ENCODE data around the gene IMMP2L. TPM values are rescaled to one million over a fixed set of nuclear protein-coding genes. Genes with fewer than 3 reads are reported as not detected.

Gene IMMP2L
- total and polyA plus RNA-seq, 2 of the 8 experiments (the other 6 are each of a cell fraction or from before 2014, with no cell fraction given): 2.3 to 10.1 TPM

DNA sequence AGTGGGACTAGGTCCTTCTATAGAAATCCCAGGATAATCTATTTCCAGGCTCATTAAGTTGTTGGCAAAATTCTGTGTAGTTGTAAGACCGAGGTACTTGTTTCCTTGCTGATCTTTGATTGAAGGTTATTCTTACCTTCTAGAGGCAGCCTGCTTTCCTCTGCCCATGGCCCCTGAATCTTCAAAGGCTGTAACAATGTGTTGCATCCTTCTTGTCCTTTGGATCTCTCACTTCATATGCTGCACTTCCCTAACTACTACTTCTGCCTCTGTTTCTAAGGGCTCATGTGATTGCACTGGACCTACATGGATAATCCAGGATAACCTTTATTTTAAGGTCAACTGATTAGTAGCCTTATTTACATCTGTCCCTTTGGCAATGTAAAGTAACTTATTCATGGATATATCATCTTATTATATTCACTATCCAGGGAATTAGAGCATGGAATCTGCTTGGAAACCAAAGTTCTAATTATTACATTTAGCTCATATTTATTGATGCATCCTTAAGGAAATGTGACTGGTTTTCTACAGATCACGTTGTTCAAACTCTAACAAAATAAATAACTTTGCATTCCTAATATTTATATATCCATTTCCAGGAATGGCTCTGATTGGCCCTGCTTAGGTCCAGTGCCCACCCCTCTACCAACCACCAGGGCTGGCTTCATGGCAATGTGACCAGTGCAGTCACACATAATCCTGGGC, 85.6 kb downstream of the IMMP2L start:
- Histone ChIP-seq H3K79me2 (ENCODE audit: control insufficient read depth in 1 of 2, insufficient read depth in 2 of 2, low read length in 2 of 2) (no peaks in the 10 kb centered on the region), H3K4me3 (ENCODE audit: extremely low read depth in 1 of 4, insufficient read depth in 2 of 4, low read depth in 3 of 4, low read length in 4 of 4) (no peak overlapping the region)
- CTCF ChIA-PET (ENCODE audit: partially characterized antibody): no interaction called here
- TF ChIP-seq TCF12 (IDR thresholded peaks at IDR 0.05; ENCODE audit: low read depth, low read length) (no peak), ZNF274 (IDR thresholded peaks at IDR 0.05; ENCODE audit: borderline replicate concordance, extremely low read depth, low read length) (no peak), EZH2 (IDR thresholded peaks at IDR 0.05; ENCODE audit: low read depth, low read length, severe bottlenecking) (no peak), SP1 (IDR thresholded peaks at IDR 0.05; ENCODE audit: low read depth, low read length) (no peak), GABPA (IDR thresholded peaks at IDR 0.05; ENCODE audit: borderline replicate concordance, insufficient read depth, low read length) (no peak)
- TF ChIP-seq, protein P1, sequence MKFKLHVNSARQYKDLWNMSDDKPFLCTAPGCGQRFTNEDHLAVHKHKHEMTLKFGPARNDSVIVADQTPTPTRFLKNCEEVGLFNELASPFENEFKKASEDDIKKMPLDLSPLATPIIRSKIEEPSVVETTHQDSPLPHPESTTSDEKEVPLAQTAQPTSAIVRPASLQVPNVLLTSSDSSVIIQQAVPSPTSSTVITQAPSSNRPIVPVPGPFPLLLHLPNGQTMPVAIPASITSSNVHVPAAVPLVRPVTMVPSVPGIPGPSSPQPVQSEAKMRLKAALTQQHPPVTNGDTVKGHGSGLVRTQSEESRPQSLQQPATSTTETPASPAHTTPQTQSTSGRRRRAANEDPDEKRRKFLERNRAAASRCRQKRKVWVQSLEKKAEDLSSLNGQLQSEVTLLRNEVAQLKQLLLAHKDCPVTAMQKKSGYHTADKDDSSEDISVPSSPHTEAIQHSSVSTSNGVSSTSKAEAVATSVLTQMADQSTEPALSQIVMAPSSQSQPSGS (IDR thresholded peaks at IDR 0.05; ENCODE audit: low read length): no peak

More for the DNA sequence above, 85.6 kb downstream of the IMMP2L start:
- no peak overlapping the region for H3K9ac ChIP-seq (replicated peaks in 1 of 4; ENCODE audit: extremely low read depth in 1 of 4, low read depth in 3 of 4, low read length in 3 of 4)
- no peak overlapping the region for H2BK5ac ChIP-seq (ENCODE audit: low read depth, low read length)
- H4K5ac ChIP-seq (ENCODE audit: insufficient read length, low read depth, low read length): no peak overlapping the region
- no peaks in the 10 kb centered on the region for H3K9me3 ChIP-seq (ENCODE audit: insufficient read depth in 2 of 2, low read depth in 1 of 2, low read length in 1 of 2)
- no peak overlapping the region for H3K56ac ChIP-seq (replicated peaks; ENCODE audit: insufficient read length, low read depth, low read length)
- no peak overlapping the region for H2AK5ac ChIP-seq (ENCODE audit: low read depth, low read length)
- H3K27ac ChIP-seq (ENCODE audit: low read depth, low read length): no peak overlapping the region
- no peak for FAIRE-seq
- H2BK15ac ChIP-seq (ENCODE audit: low read length): no peak overlapping the region
- no peak overlapping the region for H2AFZ ChIP-seq (ENCODE audit: low read length)
- H3K23ac ChIP-seq (ENCODE audit: insufficient read length): no peak overlapping the region
- no peak overlapping the region for H3K4ac ChIP-seq (replicated peaks; ENCODE audit: insufficient read length, low read depth, low read length)
- H3K27me3 ChIP-seq (replicated peaks in 1 of 4; ENCODE audit: control insufficient read depth in 3 of 4, extremely low read depth in 1 of 4, insufficient read depth in 3 of 4, low read length in 3 of 4): no peaks in the 10 kb centered on the region
- H3K36me3 ChIP-seq (ENCODE audit: control insufficient read depth in 2 of 4, insufficient read depth in 4 of 4, low read length in 3 of 4): no peaks in the 10 kb centered on the region
- H3K4me1 ChIP-seq (replicated peaks in 1 of 4; ENCODE audit: control insufficient read depth in 3 of 4, insufficient read depth in 4 of 4, low read length in 3 of 4): no peaks in the 10 kb centered on the region
- H3K14ac ChIP-seq (ENCODE audit: insufficient read length): no peak overlapping the region
- H2BK12ac ChIP-seq (ENCODE audit: low read depth, low read length): no peak overlapping the region
- H3K23me2 ChIP-seq (ENCODE audit: low read depth, low read length): no peaks in the 10 kb centered on the region
- H4K20me1 ChIP-seq (replicated peaks in 1 of 2; ENCODE audit: control insufficient read depth in 1 of 2, insufficient read depth in 2 of 2, low read length in 2 of 2): no peaks in the 10 kb centered on the region
- no peak overlapping the region for H4K8ac ChIP-seq (ENCODE audit: extremely low read depth, insufficient read depth, low read length)
- POLR2A ChIA-PET (ENCODE audit: partially characterized antibody): no interaction called here
- H2BK120ac ChIP-seq (replicated peaks; ENCODE audit: low read depth, low read length): no peak overlapping the region
- H4K91ac ChIP-seq (replicated peaks; ENCODE audit: insufficient read length, low read length): no peak overlapping the region
- no peak overlapping the region for H2BK20ac ChIP-seq (ENCODE audit: low read length)
- H3K79me1 ChIP-seq (ENCODE audit: low read depth, low read length): no peaks in the 10 kb centered on the region
- DNase-seq (ENCODE audit: low read depth in 1 of 2, low spot score in 2 of 2): no peak
- no peak overlapping the region for H3K4me2 ChIP-seq (ENCODE audit: insufficient read depth in 1 of 2, low read depth in 2 of 2, low read length in 2 of 2)
- 98% methylated on average over 2 of the region's 2 CpGs; no CpG with 5 or more reads in 1 of the 2 experiments for WGBS, 2 experiments (ENCODE audit: extremely low coverage in 1 of 2, insufficient coverage in 1 of 2, insufficient read length in 1 of 2, insufficient replicate concordance in 2 of 2, low coverage in 1 of 2, low lambda C conversion rate in 2 of 2, missing lambda C conversion rate in 1 of 2)
- H3K18ac ChIP-seq (ENCODE audit: extremely low read depth, low read length): no peak overlapping the region

All from H1 (cell line).